Upper lobe of left lung (tissue), 4 donors: ENCODE data around the gene MYO19.
"Not testable (repeated sequence)": the region's sequence is repeated elsewhere in the genome, so short reads cannot be mapped to it uniquely, and the experiment has no call there.

ENCODE experiments used
- POLR2A ChIP-seq, 4 donors: fragments of 450-650 bp; IDR thresholded peaks; one replicate each; pipeline ENCODE4 v1.5.1; 2016 to 2017; ENCODE audit warnings: antibody characterized with exemption in 4 of 4, mild to moderate bottlenecking in 2 of 4
- POLR2AphosphoS5 ChIP-seq, 2 donors: sonication (generic); formaldehyde crosslinking; IDR thresholded peaks; one replicate each; pipeline ENCODE4 v1.5.1; 2017; ENCODE audit warnings: antibody characterized with exemption in 2 of 2
- TF ChIP-seq, protein P1 (sequence below), 6 experiments: fragments of 450-650 bp in 4 of 6; fragments of 200-600 bp in 2 of 6; sonication (generic) in 2 of 6; IDR thresholded peaks; one replicate each; pipeline ENCODE4 v1.5.1; 2016 to 2019; ENCODE audit warnings: antibody characterized with exemption in 6 of 6

DNA sequence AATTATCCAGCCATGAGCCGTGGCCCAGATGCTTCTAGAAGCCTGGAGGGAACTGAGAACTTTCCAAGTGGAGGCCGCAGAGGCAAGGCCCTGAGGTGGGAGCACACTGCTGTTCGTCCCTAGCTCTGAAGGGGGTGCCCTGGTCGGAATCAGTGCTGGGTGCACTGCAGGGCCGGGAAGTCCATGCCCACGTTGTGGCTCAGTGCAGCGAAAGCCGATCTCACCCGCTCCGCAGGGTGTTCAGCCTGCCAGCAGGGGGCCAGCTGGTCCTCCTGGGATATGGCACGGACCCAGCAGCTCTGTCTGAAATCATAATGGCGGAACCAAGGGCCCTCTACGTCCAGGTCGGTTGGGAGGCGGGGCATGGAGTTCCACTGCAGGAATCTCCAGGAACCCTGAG is 84.7 kb downstream of the MYO19 start:
- TF ChIP-seq, protein P1, sequence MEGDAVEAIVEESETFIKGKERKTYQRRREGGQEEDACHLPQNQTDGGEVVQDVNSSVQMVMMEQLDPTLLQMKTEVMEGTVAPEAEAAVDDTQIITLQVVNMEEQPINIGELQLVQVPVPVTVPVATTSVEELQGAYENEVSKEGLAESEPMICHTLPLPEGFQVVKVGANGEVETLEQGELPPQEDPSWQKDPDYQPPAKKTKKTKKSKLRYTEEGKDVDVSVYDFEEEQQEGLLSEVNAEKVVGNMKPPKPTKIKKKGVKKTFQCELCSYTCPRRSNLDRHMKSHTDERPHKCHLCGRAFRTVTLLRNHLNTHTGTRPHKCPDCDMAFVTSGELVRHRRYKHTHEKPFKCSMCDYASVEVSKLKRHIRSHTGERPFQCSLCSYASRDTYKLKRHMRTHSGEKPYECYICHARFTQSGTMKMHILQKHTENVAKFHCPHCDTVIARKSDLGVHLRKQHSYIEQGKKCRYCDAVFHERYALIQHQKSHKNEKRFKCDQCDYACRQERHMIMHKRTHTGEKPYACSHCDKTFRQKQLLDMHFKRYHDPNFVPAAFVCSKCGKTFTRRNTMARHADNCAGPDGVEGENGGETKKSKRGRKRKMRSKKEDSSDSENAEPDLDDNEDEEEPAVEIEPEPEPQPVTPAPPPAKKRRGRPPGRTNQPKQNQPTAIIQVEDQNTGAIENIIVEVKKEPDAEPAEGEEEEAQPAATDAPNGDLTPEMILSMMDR (IDR thresholded peaks at IDR 0.05) = peak in 1 of 6 experiments; percentile 27
- TF ChIP-seq POLR2A, POLR2AphosphoS5 (IDR thresholded peaks at IDR 0.05): not testable (repeated sequence)
